Activated T-cell treated with anti-CD3 and anti-CD28 coated beads for 4 hours (primary cell): ENCODE data around the gene SLC25A17.
"Not testable (repeated sequence)": the region's sequence is repeated elsewhere in the genome, so short reads cannot be mapped to it uniquely, and the experiment has no call there.

Source experiments
- DNase-seq: peaks from one replicate; pipeline ENCODE4 v3.0.0-alpha.2; 2020

Gene SLC25A17

DNA sequence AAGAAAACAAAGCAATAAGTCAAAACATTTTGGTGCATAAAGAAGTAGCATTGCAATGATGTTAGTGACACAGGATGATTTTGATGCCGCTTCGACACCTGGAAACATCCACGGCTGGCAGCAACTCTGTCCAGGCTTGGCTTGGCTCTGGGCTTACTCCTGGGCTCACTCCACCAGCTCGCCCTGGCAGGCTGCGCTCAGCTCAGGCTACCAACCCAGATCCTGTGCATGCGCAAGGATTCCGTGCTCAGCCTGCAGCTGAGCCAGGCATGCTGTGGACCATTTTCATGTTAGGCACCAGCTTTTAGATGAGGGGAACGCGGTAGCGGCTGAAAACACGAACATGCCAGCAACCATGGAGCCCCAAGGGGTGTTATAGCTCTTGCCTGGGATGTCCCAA lies 66.0 kb downstream of the SLC25A17 start:
- DNase-seq: no peak

DNA sequence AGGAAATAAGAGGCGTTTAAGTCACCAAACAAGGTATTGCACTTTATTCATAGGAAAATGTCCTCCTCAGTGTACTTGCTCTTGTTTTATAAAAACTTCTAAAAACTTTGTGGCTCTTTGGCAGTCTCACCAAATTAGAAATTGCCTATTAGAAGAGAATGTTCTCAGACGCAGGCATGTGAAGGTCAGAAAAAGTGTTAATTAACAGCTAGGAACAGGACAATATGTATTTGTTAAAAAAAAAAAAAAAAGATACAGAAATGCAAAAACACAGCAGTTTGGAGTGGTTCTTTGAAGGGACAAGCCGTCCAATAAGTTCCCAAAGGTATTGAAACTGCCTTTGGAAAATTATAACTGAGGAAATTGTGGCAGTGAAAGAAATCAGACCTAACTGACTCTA lies 67.9 kb downstream of the SLC25A17 start:
- DNase-seq: no peak

DNA sequence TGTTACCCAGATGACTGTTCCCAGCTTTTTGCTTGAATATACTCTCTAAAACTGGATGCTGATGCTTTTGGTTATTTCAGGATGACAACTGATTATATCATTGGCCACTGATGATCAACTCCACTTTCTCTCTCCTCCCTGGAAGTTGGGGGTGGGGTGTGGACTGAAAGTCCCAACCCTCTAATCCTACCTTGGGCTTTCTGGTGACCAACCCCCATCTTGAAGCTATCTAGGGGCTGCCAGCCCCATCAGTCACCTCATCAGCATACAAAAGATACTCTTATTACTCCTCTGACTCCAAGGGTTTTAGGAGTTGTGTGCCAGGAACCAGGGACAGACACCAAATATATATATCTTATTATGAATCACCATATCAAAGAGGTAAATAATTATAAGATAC lies 69.3 kb downstream of the SLC25A17 start:
- no peak for DNase-seq

DNA sequence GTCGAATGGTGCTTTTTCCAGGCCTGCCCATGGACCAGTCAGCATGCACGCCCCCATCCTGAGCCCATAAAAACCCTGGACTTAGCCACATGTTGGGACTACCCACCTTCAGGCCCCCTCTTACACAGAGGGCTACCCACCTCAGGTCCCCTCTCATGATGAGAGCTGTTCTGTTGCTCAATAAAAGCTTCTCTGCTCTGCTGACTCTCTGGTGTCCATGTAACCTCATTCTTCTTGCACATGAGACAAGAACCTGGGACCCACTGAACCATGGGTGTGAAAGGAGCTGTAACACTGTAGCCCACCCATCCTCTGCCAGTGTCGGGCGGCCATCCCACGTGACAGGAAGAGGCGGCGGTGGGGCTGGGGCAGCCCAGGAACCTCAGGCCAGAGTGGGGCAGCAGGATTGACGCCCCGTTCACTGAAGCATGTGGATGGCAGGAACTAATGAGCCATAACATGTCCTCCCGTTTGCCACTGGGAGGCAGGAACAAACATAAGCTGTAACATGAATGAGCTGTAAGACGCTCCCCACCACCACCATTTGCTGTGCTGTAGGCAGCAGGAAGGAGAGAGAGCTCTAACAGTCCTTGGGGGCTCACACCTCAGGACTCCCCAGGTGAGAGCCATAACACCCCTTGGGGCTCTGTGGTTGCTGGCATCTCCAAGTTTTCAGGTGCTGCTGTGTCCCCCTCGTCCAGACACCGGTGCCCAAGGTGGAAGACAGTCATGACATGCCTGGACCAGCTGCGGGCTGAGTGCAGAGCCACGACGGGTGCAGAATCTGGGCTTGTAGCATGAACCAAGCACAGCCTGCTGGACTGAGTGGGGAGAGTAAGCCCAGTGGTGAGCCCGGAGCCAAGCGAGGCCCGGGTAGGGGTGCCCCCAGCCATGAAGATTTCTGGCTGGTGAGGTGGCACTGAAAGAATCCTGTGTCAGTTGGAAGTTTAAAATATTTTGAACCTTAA lies 70.5 kb downstream of the SLC25A17 start:
- DNase-seq: no peak

DNA sequence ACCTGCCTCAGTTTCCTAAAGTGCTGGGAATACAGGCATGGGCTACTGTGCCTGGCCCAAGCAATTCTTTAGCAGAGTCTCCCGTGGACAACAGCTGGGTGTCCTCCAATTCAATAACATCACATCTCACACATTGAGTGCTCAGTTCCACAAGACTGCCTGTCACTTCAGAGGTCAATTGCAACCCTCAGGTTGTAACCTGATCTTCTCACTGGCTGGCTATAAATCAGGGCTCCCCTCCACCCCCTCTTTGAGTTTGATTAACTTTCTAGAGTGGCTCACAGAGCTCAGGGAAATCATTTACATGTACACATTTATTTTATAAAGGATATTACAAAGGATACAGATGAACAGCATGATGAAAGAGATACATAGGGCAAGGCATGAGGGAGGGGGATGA lies 71.8 kb downstream of the SLC25A17 start:
- DNase-seq: no peak

DNA sequence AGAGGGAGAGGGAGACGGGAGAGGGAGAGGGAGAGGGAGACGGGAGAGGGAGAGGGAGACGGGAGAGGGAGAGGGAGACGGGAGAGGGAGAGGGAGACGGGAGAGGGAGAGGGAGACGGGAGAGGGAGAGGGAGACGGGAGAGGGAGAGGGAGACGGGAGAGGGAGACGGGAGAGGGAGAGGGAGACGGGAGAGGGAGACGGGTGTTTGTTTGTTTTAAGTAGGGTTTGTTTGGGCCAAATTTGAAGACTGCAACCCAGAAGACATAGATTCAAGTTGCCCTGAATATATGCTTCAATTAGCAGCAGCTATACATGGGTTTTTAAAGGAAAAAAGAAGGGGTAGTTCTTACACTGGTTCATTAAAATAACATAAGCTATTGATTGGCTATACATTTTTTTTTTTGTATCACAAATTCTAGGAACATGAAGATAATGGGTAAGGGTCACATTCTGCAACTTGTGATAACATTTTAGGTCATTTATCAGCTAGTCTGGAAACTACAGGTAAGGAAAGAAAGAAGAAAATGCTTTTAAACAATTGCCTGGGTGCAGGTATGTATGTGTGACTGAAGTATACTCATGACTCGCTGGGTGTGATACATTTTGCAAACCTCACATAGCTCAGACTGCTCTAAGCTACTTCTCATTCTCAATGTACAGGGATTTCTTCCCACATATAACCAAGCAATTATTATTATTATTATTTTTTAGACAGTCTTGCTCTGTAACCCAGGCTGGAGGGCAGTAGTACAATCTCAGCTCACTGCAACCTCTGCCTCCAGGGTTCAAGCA lies 72.5 kb downstream of the SLC25A17 start:
- DNase-seq: no peak

DNA sequence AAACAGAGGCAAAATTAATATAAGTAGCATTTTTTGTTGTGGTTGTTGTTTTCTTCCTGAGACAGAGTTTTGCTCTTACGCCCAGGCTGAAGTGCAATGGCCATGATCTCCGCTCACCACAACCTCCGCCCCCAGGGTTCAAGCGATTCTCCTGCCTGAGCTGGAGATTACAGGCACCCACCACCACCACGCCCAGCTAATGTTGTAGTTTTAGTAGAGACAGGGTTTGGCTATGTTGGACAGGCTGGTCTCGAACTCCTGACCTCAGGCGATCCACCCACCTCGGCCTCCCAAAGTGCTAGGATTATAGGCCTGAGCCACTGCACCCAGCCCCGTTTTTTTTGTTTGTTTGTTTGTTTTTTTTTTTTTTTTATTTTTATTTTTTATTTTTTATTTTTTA lies 75.4 kb downstream of the SLC25A17 start:
- DNase-seq: no peak

DNA sequence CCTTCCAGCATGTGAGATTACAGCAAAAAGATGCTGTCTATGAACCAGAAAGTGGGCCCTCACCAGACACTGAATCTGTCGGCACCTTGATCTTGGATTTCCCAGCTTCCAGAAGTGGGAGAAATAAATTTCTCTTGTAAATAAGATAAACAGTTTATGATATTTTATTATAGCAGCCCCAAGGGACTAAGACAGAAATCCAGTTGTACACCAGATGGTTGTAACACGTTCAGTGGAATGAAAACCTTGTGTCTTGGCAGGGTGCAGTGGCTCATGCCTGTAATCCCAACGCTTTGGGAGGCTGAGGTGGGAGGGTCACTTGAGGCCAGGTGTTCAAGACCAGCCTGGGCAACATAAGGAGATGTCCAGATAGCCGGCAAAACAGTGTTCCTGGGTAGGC lies 78.0 kb downstream of the SLC25A17 start:
- DNase-seq: no peak

DNA sequence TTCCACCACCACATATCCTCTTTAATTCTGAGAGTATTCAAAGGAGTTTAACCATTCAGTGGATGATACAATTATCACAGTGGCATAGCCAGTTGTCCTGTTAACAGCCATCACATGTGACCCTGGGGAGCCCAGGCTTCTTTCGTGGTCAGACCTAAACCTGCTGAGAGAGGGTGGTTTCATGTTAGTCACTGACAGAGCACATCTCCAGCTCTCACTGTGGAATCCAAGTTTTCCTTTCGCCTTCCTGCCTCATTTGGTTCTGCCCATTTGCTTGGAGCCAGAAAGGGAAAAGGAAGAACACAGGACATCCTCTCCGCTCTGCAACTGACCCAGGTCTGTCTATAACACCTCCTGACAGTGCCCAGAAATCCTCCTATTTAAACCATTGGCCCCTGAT lies 79.4 kb downstream of the SLC25A17 start:
- no peak for DNase-seq

DNA sequence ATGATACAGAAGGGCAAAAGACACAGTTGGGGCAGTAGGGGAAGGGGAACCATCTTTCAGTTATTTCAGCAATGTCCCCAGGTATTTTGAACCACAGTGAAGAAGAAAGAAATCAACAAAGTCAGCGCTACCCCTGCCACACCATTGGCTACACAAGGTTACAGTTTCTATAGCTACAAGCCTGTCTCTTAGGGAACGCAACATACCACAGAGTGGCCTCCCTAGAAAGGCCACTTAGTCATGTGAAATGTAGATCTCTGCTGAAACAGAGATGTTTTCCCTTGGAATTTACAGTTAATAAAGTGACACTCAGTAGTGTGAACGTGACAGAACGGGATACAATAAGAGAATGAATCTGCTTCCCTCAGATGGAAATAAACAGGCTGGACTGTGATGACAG lies 85.2 kb downstream of the SLC25A17 start:
- DNase-seq: no peak

DNA sequence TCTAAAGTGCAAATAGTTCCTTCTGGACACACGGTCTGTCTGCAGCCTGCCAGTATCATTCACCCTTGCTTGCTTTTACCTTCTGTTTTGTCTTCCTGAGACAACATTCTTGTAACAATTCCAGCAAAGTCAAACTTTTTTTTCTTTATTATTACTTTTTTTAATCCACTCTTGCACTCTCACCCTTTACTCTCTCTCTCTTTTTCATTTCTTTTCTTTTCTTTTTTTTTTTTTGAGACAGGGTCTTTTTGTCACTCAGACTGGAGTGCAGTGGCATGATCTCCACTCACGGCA lies 86.2 kb downstream of the SLC25A17 start:
- no peak for DNase-seq

DNA sequence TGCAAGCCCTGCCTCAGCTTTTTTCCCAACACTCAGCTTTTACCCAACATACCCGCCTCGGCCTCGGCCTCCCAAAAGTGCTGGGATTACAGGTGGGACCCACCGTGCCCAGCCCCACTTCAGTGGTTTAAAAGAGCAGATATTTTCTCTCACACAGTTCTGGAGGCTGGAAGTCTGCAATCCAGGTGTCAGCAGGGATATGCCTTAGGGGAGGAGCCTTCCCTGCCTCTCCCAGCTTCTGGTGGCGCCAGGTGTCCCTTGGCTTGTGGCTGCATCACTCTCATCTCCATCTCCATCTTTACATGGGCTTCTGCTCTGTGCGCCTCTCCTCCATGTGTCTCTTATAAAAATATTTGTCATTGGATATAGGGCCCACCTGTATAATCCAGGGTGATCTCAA lies 89.9 kb downstream of the SLC25A17 start:
- DNase-seq: no peak

DNA sequence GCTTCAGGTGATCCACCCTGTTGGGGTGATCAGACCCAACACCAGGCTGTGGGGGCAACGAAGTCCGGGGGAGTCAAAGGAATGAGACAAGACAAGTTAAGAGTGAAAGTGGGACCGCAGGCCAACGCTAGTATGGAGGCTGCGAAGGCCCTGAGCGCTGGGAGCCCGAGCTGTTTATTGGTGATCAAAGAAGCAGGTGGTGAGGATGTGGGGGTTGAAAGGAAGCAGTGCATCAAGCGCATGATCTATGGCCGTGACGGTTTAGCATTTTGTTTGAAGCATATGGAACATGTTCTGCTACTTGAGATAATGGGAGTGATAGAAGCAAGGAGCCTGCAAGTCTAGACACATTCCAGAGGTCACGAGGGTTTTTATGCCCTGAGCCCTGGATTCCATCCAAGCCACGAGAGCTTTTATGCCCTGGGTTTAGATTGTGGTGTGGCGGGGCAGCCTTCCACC lies 90.4 kb downstream of the SLC25A17 start:
- DNase-seq: peak; percentile 46

DNA sequence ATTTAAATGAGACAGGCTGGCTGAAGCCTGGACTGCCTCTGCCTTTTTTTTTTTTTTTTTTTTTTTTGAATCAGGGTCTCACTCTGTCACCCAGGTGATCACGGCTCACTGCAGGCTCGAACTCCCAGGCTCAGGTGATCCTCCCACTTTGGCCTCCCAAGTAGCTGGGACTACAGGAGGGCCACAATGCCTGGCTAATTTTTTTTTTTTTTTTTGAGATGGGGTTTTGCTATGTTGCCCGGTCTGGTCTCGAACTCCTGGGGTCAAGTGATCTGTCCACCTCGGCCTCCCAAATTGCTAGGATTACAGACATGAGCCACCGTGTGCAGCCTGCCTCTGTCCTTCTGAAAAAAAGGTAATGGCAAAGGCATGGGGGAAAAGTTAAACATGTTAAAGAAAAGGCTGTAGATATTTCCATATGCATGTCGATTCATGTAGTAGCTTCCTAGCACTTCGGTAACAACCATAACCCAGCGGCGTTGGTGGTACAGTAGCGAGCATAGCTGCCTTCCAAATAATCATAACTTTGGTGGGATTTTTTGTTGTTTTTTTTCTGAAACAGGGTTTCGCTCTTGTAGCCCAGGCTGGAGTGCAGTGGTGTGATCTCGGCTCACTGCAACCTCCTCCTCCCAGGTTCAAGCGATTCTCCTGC lies 91.1 kb downstream of the SLC25A17 start:
- no peak for DNase-seq

DNA sequence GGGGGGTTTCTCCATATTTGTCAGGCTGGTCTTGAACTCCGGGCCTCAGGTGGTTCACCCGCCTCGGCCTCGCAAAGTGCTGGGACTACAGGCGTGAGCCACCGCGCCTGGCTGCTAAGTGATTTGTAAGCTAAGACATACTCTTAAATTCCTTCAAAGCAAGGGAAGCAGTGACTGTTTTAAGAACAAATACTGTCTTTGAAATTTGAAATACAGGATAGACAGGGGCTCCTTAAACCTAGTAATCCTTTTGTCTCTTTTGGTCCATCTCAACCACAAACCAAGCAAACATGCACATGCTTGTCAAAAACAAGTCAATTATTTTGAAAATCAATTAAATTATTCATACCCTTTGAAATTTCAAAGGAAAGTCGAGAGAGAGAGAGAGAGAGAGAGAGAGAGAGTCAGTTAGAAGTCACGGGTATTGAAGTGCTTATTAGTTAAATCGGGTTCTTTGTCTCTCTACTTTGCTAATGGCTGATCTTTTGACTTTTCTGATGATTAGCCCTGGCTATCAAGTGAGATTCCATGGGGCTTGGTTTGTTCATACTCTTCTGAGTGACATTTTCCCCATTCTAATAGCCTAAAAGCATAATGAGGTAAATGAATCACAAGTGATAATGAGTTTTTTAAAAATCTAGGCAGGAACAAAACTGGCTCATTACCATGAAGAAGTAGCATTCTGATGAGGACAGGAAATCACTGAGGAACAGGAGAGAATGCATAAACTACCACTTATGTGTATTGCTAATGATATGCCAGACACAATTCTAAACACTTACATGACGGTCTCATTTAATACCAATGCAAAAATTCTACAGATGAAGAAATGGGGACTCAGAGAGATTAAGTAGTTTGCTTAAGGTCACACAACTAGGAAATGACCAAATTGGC lies 91.8 kb downstream of the SLC25A17 start:
- no peak for DNase-seq

DNA sequence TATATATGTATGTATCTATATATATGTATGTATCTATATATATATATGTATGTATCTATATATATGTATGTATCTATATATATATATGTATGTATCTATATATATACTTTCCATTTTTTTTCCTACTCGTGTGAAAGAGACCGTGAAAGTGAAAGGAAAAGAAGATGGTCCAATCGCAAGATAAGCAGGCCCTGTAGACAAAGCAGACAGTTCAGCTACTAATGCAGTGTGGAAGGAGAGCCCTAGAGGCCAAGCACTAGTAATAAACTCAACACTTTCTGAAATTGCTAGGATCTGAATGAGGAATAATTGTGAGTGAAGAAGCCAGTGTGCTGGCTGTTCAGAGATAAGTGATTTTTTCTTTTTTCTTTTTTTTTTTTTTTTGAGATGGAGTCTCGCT lies 92.6 kb downstream of the SLC25A17 start:
- DNase-seq: no peak

DNA sequence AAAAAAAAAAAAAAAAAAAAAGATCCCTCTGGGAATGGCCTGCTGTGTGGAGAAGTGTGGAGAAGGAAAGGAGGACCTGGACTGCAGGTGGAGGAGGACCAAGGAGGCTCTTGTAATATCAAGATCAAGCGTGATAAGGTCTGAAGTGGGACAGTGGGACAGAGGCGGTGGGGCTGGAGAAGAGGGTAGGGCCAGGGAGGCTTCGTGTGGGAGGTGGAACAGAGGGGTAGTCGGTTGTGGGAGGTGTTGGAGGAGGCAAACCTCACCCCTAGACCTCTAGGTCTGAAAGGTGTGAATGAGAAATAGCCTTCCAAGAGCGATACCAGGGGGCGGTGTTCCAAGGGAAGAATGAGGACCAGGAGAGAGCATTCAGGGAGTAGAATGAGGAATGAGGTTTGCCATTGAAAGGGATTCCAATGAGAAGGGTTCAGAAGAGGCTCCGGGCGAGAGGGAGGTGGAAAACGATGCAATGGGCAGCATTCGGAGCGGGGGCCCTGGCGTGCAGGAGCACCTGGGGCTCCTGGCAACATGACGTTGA lies 95.7 kb downstream of the SLC25A17 start:
- DNase-seq: no peak

DNA sequence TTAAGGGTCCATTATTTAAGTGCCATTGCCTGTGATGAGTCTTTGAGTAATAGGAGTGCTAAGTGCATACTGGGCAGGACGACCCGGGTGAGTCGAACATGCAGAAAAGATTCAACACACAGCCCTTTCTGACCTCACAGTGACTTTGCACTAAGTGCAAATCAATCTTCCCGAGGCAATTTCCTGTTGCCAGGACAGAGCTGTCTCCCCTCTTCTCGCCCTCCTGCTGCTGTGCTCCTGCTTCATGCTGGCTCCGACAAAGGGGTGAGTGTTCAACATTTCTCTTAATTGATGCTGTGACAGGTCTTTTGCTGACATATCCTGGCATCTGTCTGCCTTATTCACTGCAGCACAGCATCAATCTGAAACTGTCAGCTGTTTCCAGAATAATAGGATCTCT lies 97.9 kb downstream of the SLC25A17 start:
- no peak for DNase-seq

DNA sequence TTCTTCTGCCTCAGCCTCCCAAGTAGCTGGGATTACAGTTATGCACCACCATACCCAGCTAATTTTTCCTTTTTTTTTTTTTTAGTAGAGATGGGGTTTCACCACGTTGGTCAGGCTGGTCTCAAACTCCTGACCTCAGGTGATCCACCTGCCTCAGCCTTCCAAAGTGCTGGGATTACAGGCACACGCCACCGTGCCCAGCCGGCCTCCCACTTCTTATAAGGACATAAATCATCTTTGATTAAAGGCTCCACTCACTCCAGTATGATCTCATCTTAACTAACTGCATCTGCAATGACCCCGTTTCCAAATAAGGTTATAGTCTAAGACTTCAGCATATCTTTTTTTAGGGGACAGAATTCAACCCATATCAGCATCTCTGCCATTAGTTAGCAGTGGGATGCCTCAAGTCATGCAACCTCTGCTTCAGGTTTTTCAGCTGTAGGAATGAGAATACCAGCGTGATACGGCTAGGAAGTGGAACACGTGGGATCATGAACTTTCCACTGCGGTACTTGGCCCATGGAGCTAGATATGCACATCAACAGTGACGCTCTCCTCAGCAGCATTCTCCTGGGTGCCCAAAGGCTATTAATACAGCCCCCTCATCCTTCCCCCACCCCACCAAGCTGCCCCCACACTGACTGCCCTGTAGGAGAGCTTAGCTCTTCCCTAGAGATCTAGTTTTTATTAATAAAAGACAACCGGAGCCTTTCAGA lies 98.4 kb downstream of the SLC25A17 start:
- no peak for DNase-seq

DNA sequence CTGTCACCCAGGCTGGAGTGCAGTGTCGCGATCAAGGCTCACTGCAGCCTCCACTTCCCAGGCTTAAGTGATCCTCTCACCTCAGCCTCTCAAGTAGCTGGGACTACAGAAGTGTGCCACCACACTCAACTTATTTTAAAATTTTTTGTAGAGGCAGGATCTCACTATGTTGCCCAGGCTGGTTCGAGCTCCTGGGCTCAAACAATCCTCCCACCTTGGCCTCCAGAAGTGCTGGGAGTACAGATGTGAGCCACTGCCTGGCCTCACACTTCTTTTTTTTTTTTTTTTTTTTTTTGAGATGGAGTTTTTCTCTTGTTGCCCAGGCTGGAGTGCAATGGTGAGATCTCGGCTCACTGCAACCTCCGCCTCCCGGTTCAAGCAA lies 99.0 kb downstream of the SLC25A17 start:
- DNase-seq: not testable (repeated sequence)
